Esophagus squamous epithelium (tissue), 4 donors: ENCODE data around the gene ZWILCH.
"Not testable (repeated sequence)": the region's sequence is repeated elsewhere in the genome, so short reads cannot be mapped to it uniquely, and the experiment has no call there.

Source experiments
- CTCF ChIP-seq, 6 experiments: fragments of 450-650 bp in 4 of 6; fragments of 200-600 bp in 2 of 6; sonication (generic) in 2 of 6; IDR thresholded peaks; one replicate each; pipeline ENCODE4 v1.5.1; 2016 to 2019; ENCODE audit warnings: antibody characterized with exemption in 6 of 6, mild to moderate bottlenecking in 4 of 6, moderate library complexity in 4 of 6
- POLR2A ChIP-seq, 4 donors: fragments of 450-650 bp; IDR thresholded peaks; one replicate each; pipeline ENCODE4 v1.6.1; 2017; ENCODE audit warnings: antibody characterized with exemption in 4 of 4, mild to moderate bottlenecking in 4 of 4, moderate library complexity in 3 of 4

GRCh38 chr15:66465294-66465693, 39.8 kb upstream of the ZWILCH start:
- not testable (repeated sequence) for TF ChIP-seq CTCF, POLR2A (IDR thresholded peaks at IDR 0.05)
